Stimulated activated CD8-positive, alpha-beta memory T cell treated with anti-CD3 and anti-CD28 coated beads, Interleukin-12 subunit alpha, Interleukin-12 subunit beta, amount 100 ng/mL, for 1 hour (primary cell): ENCODE data around the gene RPIA.

Experiments
- DNase-seq: peaks from one replicate; pipeline ENCODE4 v3.0.0-alpha.2; 2020; ENCODE audit warnings: low read depth

The RPIA gene

DNA sequence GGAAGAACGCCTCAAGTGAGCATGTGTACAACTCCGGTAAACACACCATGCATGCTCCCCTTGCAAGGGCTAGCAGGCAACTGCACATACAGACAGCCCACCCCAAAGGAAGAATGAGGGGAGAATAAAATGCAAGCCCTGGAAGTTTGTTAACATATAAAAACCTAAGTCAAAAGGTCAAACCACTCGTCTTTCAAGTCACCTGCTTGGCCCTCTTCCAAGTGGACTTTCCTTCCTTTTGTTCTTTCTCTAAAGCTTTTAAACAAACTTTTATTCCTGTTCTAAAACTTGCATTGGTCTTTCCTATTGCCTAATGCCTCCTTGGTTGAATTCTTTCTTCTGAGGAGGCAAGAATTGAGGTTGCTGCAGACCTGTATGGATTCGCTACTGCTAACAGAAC, 5.2 kb upstream of the RPIA start:
- no peak for DNase-seq

DNA sequence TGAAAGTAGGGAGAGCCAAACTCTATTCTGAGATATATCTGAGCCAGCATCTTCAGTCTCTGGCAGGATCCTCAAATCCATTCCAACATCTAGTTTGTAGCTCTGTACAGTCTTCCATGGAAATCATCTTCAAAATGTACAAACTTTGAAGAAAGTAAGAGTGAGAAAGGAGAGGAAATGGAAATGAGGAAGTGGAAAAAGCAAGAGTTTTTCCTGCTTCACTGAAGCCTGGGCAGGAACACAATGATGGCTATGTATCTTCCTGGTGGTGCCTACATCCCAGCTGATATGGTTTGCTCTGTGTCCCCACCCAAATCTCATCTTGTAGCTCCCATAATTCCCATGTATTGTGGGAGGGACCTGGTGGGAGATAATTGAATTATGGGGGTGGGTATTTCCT, 4.1 kb upstream of the RPIA start:
- no peak for DNase-seq

DNA sequence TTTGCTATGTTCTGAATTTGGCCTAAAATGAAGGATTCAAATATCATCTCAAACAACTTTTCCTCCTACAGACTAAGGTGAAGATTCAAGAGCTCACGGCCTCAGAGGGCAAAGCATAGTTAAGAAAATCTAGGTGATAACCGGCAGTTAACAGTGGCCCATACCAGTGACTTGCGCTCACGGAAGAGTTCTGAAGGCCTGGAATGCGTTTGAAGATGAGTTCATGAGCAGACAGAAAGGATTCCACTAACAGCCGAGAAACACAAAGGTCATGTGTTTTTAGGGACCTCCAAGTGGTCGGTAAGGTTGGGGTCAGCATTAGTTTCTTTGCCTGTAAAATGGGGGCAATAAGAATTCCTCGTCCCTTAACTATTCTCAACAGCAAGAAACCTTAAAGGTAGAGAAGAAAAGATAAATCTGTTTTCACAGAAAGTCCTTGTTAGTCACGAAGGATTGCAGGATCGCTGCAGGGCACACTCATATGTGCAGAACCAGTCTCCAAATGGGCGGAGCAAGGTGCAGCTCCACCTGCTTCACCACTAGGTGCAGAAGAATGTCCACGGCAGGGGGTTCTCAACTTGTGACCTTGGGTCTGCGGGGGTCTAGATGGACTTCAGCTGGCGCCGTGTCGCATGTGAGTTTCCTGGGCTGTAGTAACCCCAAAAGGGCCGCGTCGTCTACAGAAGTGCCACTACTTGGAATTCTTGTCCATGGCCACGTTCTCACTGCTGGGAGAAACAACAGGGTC, 708 bp upstream of the RPIA start:
- no peak for DNase-seq

DNA sequence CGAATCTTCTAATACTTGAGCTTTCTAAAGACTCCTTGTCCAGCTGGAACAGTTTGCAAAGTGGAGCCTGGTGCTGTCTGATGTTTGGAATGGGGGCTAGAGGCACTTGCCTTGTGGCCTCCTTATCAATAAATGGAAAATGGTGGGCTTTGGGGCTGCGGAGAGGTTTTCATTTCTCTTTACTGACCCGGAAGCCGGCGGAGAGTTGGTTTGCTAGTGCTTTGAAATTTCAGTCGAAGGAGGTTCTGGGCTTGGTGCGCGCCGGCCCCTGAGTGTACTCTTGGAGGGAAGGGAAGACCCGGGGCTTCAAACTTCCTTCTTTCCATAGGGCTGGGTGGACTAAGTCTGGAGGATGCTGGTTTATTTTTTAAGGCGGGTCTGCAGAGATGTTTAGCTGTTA, 714 bp downstream of the RPIA start:
- no peak for DNase-seq

DNA sequence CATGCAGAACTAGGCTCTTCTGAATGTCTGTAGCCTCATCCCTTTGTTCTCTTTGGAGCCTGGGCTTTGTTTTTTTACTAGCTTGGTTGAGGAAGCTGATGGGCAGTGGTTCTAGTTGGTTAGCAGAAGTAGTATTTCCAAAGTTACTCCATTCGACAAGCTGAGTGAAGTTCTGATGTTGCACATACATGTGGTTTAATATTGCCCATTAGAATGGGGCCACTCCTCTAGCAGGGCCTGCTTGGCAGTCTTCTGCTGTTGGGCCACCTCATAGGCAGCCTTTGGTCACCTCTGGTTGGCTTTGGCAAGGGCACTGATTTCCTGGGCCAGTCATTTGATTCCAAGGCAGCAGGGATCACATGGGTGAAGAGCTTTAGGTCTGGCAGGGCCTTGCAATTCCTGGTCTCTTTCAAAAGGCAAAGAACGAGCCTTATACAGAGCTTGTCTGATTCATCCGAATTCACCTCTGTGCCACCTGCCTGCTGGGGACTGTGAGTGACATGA, 2.5 kb downstream of the RPIA start:
- no peak for DNase-seq

DNA sequence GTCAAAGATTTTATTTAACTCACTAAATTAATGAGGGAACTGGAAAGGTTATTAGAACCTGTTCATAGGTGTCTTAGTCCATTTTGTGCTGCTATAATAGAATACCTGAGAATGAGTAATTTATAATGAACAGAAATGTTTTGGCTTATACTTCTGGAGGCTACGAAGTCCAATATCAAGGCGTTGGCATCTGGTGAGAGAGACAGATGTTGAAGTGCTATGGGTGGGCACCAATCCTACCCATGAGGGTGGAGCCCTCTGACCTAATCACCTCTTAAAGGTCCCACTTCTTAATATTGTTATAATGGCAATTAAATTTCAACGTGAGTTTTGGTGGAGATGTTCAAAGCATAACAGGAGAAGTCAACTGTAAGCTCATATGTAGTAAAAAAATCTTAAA, 5.1 kb downstream of the RPIA start:
- DNase-seq: no peak

DNA sequence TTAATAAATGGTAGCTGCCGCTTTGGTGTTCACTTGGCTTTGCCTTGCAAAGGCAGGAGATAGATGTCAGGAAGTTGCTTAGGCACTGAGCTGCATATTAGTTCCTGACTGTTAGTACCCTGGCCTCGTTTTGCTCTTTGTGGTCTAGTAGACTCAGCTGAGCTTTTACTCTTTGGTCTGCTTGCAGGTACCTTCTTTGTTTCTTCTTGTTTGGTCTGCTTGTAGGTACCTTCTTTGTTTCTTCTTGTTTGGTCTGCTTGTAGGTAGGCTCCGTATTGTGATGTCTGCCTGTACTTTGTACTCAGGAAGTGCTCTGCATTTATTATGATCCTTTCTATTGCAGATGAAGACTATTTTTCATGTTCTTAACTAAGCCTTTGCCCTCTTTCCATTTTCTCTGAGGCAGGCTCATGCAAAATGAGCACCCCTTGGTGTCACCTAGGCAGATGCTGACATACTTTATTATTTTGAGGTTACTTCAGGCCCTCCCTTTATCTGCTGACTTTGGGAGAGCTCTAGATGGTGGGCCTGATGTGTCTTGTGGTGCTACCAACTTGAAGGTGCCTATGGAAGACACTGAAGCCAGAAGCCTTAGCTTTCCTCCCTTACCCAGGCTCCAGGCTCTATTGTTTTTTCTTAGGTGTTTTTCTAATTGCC, 6.0 kb downstream of the RPIA start:
- no peak for DNase-seq

DNA sequence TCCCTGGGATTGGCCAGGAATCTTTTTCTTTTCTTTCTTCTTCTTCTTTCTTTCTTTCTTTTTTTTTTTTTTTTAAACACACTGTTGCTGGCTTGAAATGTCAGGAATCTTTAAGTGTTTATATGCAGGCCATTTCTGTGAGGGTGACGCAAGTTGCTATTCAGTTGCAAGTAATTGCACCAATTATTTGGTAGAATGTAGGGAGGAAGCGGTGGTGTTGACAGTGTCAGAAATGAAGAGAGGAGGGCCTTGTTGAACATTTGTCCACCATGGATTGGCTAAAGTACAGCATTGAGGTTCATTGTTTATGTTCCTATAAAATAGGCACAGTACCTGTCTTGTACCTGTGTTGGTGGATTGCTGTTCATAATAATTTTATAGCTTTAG, 6.5 kb downstream of the RPIA start:
- no peak for DNase-seq

DNA sequence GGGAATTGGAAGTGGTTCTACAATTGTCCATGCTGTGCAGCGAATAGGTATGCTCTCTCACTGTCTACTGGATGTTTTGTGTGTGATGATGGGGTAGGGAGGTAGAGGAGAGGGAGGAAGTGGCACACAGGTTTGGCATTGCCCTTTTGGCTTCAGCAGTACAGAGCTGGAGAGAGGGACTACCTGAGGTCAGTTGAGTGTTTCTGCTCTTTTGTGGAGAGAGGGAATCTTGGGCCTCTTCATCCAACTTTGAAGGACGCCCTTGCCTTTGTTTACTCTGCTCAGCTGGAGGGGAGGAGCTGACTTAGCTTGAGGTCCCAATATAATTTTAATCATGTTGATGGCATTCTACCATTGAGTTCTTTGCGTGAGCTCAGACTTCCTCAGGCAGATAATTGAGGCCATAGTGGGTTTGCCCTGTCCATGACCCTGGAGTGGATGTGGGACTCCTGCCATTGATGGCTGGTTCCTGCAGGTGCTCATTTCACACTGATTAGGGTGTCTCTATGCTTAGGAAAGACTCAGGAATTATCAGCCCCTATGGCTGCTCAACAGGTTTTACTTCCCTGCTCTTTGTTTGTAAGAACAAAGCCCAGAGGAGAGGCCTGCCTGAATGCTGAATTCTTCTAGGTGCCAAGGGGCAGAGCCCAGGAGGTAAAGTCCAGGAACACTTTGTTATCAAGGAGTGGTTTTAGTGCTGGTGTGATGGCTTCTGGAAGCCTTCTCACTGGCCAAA, 7.2 kb downstream of the RPIA start:
- DNase-seq: no peak

DNA sequence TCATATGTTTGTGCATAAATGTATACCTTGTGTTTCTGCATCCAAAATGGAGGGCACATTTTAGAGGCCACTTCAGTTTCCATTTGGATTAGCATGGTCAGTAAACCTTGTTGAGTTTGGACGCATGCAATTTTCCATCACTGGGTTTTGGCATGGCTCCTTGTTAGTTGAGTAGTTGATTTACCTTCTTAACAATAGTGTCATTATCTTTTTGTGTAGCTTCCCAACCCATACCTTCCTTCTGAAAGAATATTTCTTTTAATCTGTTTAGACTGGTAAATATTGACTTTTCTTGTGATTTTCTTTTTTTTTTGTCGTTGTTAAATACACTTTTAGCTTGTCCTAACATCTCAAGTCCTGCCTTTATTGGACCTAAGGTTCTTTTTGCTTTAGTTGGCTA, 15.5 kb downstream of the RPIA start:
- DNase-seq: no peak

DNA sequence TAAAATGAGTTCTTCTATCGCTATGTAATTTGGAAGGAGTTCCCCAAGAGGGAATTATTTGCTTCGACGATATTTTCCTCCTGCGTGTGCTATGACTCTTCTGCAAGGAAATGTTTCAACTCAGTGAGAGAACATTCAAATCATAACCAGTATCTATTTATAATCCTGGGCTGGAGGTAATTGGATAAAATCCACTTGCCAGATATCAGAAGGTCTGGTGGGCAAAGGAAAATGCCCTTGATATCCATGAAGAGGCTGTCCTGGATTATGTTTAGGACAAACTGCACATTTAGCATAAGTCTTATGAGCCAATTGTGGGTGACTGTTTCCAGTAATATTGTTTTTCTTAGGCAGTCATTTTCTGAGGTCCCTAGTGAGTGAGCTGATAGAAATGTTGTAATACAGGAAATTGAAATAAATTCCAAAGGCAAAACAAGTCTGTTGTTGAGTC, 17.7 kb downstream of the RPIA start:
- DNase-seq: no peak

DNA sequence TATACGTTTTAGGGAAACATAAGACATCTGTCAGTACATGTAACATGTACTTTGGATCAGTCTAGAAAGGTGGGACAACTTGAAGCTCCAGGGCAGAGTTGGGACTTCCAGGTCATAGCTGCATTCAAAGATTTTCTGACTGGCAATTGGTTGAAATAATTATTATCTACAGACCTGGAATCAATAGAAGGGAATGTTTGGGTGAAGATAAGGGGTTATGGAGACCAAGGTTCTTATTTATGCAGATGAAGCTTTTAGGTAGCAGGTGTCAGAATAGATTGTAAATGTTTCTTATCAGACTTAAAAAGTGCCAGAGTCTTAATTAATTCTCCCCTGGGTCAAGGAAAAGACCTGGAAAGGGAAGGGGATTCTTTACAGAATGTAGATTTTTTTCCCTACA, 19.8 kb downstream of the RPIA start:
- no peak for DNase-seq

DNA sequence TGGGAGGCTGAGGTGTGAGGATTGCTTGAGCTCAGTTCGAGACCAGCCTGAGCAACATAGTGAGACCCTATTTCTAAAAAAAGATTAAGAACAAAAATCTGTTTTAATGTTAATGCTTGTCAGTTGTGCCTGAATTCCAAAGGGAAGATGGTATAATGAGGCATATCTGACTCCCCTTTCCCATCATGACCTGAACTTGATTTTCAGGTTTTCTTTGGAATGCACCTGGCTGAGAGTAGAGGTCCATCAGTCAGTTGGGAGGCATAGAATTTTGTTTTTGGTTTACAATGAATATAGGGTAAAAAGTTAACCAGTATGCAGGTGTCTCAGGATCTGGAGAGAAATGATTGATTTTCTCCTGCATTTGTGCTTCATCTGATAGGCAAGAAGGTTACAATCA, 20.4 kb downstream of the RPIA start:
- DNase-seq: no peak

DNA sequence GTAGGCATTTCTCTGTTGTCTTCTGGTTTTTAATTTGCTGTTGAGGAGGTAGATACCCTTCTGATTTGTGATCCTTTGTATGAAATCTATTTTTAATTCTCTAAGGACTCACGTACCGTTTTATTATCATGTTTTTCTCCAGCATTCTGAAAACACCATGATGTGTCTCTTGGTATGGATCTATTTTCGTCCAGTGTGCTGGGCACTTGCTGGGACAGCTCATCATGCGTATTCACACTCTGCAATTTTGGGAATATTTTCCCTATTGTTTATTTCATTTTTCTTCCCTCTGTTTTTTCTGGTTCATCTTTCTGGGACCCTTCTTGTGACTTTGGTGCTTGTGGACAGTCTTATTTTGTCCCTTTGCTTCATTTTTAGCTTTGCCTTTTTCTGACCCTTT, 21.9 kb downstream of the RPIA start:
- DNase-seq: no peak

DNA sequence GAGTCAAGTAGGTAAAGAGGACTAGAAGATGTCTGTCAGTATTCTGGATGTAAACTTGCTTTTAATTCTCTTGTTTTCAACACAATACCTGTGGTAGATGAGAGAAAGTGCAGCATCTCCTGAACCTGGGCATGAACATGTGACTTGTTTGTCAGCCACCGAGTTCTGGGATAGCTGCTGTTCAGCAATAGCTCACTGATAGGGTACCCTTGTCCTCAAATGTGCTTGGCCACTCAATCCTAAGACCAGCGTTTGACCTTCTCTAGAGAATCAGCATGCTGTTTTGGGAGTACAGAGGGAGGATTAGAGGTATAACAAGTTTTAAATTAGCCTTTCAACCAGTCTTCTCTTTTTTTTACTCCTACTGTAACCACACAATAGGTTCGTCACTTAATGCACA, 23.2 kb downstream of the RPIA start:
- DNase-seq: no peak

DNA sequence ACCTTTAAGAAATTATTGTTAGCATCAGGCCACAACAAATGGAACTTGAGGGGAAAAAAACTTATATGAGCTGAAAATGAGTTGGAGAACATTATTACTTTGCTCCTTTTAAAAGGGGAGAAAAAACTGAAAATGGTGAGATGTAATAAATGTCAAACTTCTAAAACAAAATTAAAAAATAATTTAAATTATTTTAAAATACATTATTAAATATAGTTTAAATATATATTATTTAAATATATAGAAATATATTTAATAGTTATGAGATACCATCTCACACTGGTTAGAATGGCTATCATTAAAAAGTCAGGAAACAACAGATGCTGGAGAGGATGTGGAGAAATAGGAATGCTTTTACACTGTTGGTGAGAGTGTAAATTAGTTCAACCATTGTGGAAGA, 28.9 kb downstream of the RPIA start:
- DNase-seq: no peak

DNA sequence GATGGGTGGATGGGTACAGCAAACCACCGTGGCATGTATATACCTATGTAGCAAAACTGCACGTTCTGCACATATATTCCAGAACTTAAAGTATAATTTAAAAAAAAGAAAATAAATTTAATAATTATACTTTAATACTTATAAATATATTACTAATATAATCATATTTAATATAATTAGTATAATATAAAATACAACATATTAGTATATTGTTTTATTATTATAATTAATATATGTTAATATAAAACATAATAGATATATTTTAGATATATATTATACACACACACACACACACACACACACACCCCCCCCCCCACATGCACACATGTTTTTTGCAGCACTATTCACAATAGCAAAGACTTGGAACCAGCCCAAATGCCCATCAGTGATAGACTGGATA, 29.8 kb downstream of the RPIA start:
- DNase-seq: no peak

DNA sequence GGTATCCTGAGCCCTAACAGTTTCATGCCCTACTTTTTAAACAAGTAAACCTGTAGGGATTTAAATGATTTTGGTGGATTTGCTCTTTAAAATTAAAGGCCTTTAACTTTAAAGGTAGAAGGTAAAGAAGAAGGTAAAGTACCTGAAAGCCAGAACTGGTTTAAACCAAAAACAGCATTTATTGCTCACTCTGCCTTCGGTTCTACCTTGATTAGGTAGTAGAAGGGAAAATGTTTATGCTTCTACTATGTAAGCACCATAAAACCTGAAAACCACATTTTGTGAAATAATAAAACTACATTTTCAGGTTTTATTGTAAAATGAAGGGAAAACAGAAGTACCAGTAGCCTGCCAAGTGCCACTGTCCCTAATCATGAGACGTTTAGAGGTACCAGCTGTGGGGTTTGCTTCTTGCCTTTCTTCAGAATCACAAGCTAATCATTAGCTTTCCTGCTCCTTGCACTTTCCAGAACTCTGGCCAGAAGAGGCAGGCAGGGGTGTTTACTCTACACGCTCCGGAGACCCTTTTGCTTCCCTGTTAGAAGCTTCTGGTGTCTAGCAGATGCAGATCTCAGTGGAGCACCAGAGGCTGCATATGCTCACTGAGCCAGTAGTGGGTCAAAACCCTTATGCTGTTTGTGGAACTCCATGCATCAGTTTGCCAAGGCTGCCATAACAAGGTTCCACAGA, 33.3 kb downstream of the RPIA start:
- DNase-seq: no peak

DNA sequence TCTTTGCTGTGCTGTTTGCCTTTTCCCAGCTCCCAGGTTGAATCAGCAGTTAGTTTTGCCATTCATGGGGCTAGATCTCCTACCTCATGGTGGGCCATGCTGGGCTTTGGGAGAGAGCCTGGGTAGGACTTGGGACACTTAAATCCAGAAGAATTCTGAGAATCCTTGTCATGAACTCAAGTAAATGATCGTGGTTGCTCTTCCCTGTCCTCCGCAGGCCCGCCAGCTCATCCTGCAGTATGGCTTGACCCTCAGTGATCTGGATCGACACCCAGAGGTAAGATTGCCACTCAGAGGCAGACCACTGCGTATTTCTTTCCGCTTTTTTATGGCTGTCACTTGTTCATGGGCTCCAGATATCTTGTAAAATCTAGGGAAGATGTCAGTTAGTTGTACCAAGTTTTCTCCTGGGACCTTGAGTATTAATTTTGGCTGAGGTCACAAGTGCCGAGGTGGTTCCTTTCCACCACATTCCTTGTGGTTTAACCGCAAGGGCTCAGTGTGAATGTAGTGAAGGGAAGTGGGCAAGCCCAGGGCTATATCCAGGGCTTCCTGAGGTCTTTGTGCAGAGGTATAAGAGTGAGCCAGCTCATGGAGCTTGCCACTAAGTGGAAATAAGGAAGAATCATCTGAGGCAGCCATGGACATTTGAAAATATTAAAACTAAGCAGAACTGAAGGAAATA, 37.7 kb downstream of the RPIA start:
- no peak for DNase-seq

DNA sequence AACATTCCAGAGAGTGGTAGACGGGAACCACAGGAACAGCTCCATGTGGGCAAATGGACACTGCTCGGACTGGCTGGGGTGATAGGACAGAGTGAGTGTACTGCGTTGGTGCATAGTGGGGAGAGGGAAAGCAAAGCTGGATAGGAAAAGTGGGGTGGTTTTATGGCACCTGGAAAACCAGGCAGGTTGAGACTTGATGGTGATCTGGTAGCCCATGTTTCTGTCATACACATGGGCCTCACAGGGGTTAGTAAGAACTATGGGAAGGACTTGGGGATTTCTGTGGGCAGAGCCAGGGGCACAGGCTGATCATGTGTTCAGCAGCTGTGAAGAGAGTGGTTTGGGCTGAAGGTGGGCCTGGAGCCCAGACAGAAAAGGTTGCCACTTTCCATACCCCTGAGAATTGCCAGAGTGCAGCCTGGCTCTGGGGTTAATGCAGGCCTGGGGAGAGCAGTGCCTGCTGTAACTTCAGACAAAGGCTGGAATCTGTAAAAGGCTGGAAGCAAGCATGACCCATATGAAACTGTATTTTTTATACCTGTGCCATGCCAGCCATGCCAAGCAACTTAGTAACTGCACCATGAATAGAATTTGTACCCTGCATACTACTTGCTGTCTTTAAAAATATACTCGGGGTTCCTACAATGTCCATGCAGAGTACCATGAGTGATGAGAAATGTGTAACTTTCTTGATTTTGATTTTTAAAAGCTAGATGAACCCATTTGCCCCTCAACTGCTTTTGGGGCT, 41.9 kb downstream of the RPIA start:
- DNase-seq: no peak

DNA sequence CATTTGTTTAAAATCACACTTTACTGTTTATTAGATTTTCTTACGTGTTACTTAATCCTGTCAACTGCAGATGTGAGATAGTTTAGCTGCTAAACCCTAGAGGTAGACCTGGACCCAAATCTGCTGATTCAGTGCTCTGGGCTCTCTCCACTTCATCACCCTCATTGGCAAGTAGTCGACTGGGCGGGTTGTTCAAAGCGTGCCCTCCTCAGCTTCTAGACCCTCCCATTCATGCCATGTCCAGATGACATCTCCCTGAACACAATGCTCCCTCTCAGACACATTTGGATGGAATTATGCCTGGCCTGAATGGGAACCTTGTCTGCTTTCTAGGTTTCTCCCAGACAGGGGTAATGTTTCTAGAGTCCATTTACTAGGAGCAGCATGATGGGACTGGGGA, 43.7 kb downstream of the RPIA start:
- no peak for DNase-seq
